Cardiac muscle cell (in vitro differentiated cells and primary cell): ENCODE measurements around the gene GFOD2. TPM values are rescaled to one million over a fixed set of nuclear protein-coding genes. Genes with fewer than 3 reads are reported as not detected.

Experiments used
- DNase-seq, 2 donors: peaks; one replicate each; pipeline versions ENCODE4 v3.0.0 to v3.0.0-alpha.2; 2010 to 2017; ENCODE audit warnings: low read depth in 1 of 2, low spot score in 1 of 2
- H3K27ac ChIP-seq: fragments of 200-600 bp; sonication (generic); 2 replicates; pipeline ENCODE4 v1.5.1; 2016
- H3K27me3 ChIP-seq: fragments of 200-600 bp; sonication (generic); 2 replicates; pipeline ENCODE4 v1.6.0; 2016; ENCODE audit warnings: control low read depth
- H3K36me3 ChIP-seq: fragments of 200-600 bp; sonication (generic); 2 replicates; pipeline ENCODE4 v1.5.1; 2016; ENCODE audit warnings: control low read depth
- H3K4me1 ChIP-seq: fragments of 200-600 bp; sonication (generic); 2 replicates; pipeline ENCODE4 v1.8.1; 2017; ENCODE audit warnings: low read depth, mild to moderate bottlenecking, mixed run types
- H3K4me3 ChIP-seq: fragments of 200-600 bp; sonication (generic); 2 replicates; pipeline ENCODE4 v1.5.1; 2016; ENCODE audit warnings: mild to moderate bottlenecking
- H3K9me3 ChIP-seq: fragments of 200-600 bp; sonication (generic); 2 replicates; pipeline ENCODE4 v1.5.1; 2017; ENCODE audit warnings: low read depth, mild to moderate bottlenecking, control low read depth
- CTCF ChIP-seq: IDR thresholded peaks from 2 replicates; pipeline ENCODE4 v1.5.1; 2012; ENCODE audit warnings: low read depth, mild to moderate bottlenecking, low read length
- polyA plus RNA-seq: library from polyadenylated mRNA; unstranded; fragments of >200 nt; fragmentation: Nextera tagmentation; extraction: Ambion mirVana; gene quantifications from 2 replicates; pipeline ENCODE4 v1.2.1, GENCODE V29; 2016
- total RNA-seq: library from RNA; depleted of rRNA; stranded (reverse); fragments of >200 nt; gene quantifications from 2 replicates; pipeline ENCODE4 v1.2.3, GENCODE V29; 2016

Gene GFOD2
- total and polyA plus RNA-seq, 2 experiments from 2014 or later: 5.6 to 5.9 TPM

DNA sequence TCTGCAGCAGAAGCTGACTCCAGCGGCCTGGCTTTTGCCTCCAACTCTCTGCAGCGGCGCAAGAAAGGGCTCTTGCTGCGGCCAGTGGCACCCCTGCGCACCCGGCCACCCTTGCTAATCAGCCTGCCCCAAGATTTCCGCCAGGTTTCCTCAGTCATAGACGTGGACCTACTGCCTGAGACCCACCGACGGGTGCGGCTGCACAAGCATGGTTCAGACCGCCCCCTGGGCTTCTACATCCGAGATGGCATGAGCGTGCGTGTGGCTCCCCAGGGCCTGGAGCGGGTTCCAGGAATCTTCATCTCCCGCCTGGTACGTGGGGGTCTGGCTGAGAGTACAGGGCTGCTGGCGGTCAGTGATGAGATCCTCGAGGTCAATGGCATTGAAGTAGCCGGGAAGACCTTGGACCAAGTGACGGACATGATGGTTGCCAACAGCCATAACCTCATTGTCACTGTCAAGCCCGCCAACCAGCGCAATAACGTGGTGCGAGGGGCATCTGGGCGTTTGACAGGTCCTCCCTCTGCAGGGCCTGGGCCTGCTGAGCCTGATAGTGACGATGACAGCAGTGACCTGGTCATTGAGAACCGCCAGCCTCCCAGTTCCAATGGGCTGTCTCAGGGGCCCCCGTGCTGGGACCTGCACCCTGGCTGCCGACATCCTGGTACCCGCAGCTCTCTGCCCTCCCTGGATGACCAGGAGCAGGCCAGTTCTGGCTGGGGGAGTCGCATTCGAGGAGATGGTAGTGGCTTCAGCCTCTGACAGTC, 57.0 kb downstream of the GFOD2 start:
- no peak for TF ChIP-seq CTCF
- H3K4me1 ChIP-seq: peaks cover 3% of the 10 kb centered on the region
- no peaks in the 10 kb centered on the region for H3K36me3 ChIP-seq
- peaks cover 14% of the 10 kb centered on the region for H3K27me3 ChIP-seq
- DNase-seq: no peak
- no peak overlapping the region for H3K27ac ChIP-seq
- no peak overlapping the region for H3K4me3 ChIP-seq
- H3K9me3 ChIP-seq: no peaks in the 10 kb centered on the region

DNA sequence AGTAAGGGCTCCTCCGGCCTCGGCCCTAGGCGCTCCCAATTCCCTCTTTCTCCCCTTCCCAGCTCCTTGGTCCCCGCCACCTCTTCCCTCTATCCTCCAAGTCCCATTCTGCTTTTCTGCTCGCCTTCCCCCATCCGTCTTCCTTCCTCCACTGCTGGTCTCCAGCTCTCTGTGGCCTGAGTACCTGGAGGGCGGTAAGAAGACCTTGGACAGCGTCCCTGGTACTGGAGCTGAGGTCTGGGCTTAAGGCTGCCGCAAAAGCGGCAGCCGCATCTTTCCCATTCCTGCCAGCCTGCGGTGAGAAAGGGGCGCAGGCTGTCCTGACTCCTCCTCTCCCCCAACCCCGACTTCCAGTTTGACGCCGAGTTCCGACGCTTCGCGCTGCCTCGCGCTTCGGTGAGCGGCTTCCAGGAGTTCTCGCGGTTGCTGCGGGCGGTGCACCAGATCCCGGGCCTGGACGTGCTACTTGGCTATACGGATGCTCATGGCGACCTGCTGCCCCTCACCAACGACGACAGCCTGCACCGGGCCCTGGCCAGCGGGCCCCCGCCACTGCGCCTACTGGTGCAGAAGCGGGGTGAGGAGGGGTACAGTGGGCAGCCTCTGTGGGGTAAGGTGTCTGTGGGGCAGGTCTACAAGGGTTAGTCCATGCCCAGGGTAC, 57.9 kb downstream of the GFOD2 start:
- no peak overlapping the region for H3K27ac ChIP-seq
- peak; percentile 42 to 81 for DNase-seq
- no peaks in the 10 kb centered on the region for H3K36me3 ChIP-seq
- peak overlapping the region; percentile 85 for H3K4me3 ChIP-seq
- no peaks in the 10 kb centered on the region for H3K9me3 ChIP-seq
- TF ChIP-seq CTCF: no peak
- peaks cover 14% of the 10 kb centered on the region for H3K27me3 ChIP-seq
- peaks cover 3% of the 10 kb centered on the region for H3K4me1 ChIP-seq

- TF ChIP-seq CTCF: no peak
- no peaks in the 10 kb centered on the region for H3K36me3 ChIP-seq
- no peaks in the 10 kb centered on the region for H3K9me3 ChIP-seq
- H3K4me1 ChIP-seq: peaks cover 3% of the 10 kb centered on the region
- H3K4me3 ChIP-seq: peak within 1 kb of the TSS; percentile 85
- DNase-seq: peak; percentile 92 to 98
- peaks cover 14% of the 10 kb centered on the region for H3K27me3 ChIP-seq
- H3K27ac ChIP-seq: peak within 1 kb of the TSS; percentile 48
Observed at GRCh38 chr16:67660564-67661028, 58.5 kb downstream of the GFOD2 start, which contains the start of gene PARD6A. Gene PARD6A, plus strand, starts transcription at chr16:67660960. Its CDS starts 79 bp downstream, at chr16:67661039.

DNA sequence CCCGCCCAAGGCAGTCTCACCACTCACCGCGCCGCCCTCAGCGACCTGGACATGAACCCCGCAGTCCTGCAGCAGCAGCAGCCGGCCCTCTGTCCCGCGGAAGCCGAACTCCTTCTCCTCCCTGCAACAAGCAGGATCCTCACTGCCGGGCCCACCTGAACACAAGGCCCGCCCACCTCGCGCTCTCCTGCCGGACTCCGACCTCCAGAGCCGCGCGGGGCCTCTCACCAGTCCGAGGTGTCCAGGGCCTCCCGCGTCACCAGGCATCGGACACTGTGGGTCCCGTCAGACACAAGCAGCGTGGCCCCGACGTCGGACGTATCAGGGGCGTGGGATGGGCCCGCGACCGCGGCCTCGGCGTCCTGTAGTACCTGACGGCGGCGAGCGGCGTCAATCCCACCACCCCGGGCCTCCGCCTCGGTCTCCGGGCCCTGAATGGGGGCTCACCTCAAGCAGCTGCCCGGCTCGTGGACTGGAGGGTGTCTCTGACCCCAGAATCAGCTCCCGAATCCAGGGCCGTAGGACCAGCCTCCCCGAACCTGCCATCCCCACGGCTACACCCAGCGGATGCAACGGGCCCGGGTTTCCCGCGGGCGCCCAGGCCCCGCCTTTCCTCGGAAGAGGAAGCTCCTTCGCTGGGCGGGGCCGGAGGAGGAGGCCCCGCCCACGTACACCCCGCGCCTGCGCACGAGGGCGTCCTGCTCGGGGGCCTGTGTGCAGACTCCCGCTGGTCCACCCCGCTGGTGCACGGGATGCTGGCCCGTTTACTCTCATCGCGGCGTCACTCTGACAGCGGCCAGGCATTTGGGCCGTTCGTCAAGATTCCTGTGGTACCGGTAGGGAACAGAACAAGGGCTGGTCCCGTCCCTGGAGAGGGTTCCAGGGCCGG, 59.2 kb downstream of the GFOD2 start, which contains the start of gene ACD:
ACD (minus strand) TSS at position 586 of the 889 bp plus-strand sequence; CDS start at position 546, 40 bp downstream.
- no peak for TF ChIP-seq CTCF
- peak; percentile 91 to 93 for DNase-seq
- Histone ChIP-seq H3K27ac (peak within 1 kb of the TSS; percentile 48), H3K4me3 (peak within 1 kb of the TSS; percentile 85), H3K9me3 (no peaks in the 10 kb centered on the region), H3K27me3 (peaks cover 16% of the 10 kb centered on the region), H3K4me1 (peaks cover 3% of the 10 kb centered on the region), H3K36me3 (no peaks in the 10 kb centered on the region)
